Adrenal gland (tissue), 12 donors: Measurements from ENCODE around the gene PIK3R4. TPM values are rescaled to one million over a fixed set of nuclear protein-coding genes. Genes with fewer than 3 reads are reported as not detected.

Experiments used
- DNase-seq, 7 donors: peaks; one replicate each; pipeline ENCODE4 v3.0.0-alpha.2; 2019 to 2020
- H3K27ac ChIP-seq, 5 donors: fragments of 200-600 bp; sonication (generic) in 4 of 5; 1 replicate in 3 of 5; 2 replicates in 2 of 5; pipeline versions ENCODE4 v1.5.1 to v1.8.0; 2016 to 2020; ENCODE audit warnings: mild to moderate bottlenecking in 1 of 5
- H3K27me3 ChIP-seq: fragments of 200-600 bp; 2 replicates; pipeline ENCODE4 v1.8.0; 2021
- H3K36me3 ChIP-seq, 2 donors: fragments of 200-600 bp; replicated peaks in 1 of 2; 1 replicate in 1 of 2; 2 replicates in 1 of 2; pipeline versions ENCODE4 v1.5.1 to v1.8.0; 2018 to 2022
- H3K4me1 ChIP-seq, 2 donors: fragments of 200-600 bp; replicated peaks in 1 of 2; 1 replicate in 1 of 2; 2 replicates in 1 of 2; pipeline versions ENCODE4 v1.5.1 to v1.8.0; 2018 to 2021
- H3K4me3 ChIP-seq, 4 donors: fragments of 200-600 bp; sonication (generic) in 3 of 4; one replicate each; pipeline ENCODE4 v1.5.1; 2016 to 2018
- H3K9me3 ChIP-seq, 3 donors: fragments of 200-600 bp; sonication (generic) in 1 of 3; replicated peaks in 1 of 3; 1 replicate in 2 of 3; 2 replicates in 1 of 3; pipeline versions ENCODE4 v1.5.1 to v1.8.0; 2016 to 2021
- CTCF ChIP-seq, 6 experiments: fragments of 450-650 bp in 4 of 6; fragments of 200-600 bp in 2 of 6; sonication (generic) in 1 of 6; IDR thresholded peaks; 1 replicate in 5 of 6; 2 replicates in 1 of 6; pipeline versions ENCODE4 v1.5.1 to v1.8.0; 2016 to 2021; ENCODE audit warnings: antibody characterized with exemption in 6 of 6, mild to moderate bottlenecking in 2 of 6, moderate library complexity in 1 of 6
- POLR2A ChIP-seq, 2 donors: fragments of 450-650 bp; IDR thresholded peaks; one replicate each; pipeline ENCODE4 v1.6.1; 2017; ENCODE audit warnings: antibody characterized with exemption in 2 of 2, mild to moderate bottlenecking in 2 of 2, moderate library complexity in 1 of 2
- WGBS, 4 donors: extraction: QIAGEN DNeasy Blood & Tissue Kit in 2 of 4; methylation state at CpG; one replicate each; pipeline versions ENCODE4 v1.1.5 to v1.1.7; 2013 to 2017; 5-methylcytosine and 5-hydroxymethylcytosine counted together
- intact Hi-C, 2 donors: fragments of 100-400 bp; cut with DNase I; formaldehyde crosslinking; loops; one replicate each; pipeline versions ENCODE4 v1.14.1 to v1.15.0; 2022 to 2023
- polyA plus RNA-seq, 3 donors: library from polyadenylated mRNA; stranded (reverse); fragments of 200-250 nt in 2 of 3; fragments of 350-450 nt in 1 of 3; fragmentation: Illumina TruSeq in 1 of 3; extraction: RNeasy Lipid Tissue Mini Kit (QIAGEN cat#74804) in 1 of 3; gene quantifications; one replicate each; pipeline ENCODE4 v1.2.3, GENCODE V29; 2013 to 2014
- total RNA-seq, 9 donors: library from RNA; depleted of rRNA in 4 of 9; stranded (reverse); fragments of >200 nt in 4 of 9; fragments of 120-200 nt in 1 of 9; fragmentation: NEBNext Ultra II Directional in 1 of 9; extraction: Animal tissue kit (Norgen Biotek cat#: 25700) in 1 of 9; gene quantifications; one replicate each; pipeline versions ENCODE4 v1.1.0 to v1.2.4, GENCODE V29; 2013 to 2023
- donor health status: healthy with polysubstance abuse.
- donor health status: Bipolar disorder and iron deficiency.
- donor health status: DM: yes; HTN: yes; CAD: no.
- donor health status: DM: no; HTN: no; CAD: no.
- donor health status: DM: no; HTN: no; CAD: no.
- donor health status: DM: yes; HTN: yes; CAD: no.

PIK3R4 gene
- total and polyA plus RNA-seq, 12 donors, result 25.2 to 66.4 (median 29.6) TPM

- Histone ChIP-seq H3K4me1 (peaks cover 0 to 4% of the 10 kb centered on the region in 2 donors), H3K27ac (no peak overlapping the region), H3K36me3 (no peaks in the 10 kb centered on the region), H3K27me3 (peaks cover 4% of the 10 kb centered on the region), H3K4me3 (no peak overlapping the region), H3K9me3 (no peaks in the 10 kb centered on the region)
- intact Hi-C loops, result no loop called here
- DNase-seq, result no peak
- TF ChIP-seq CTCF (IDR thresholded peaks at IDR 0.05) (no peak), POLR2A (IDR thresholded peaks at IDR 0.05) (no peak)
- WGBS, 4 donors, result 84 to 90% (median 87%) methylated on average over 2 of the region's 2 CpGs
Measured at GRCh38 chr3:130640027-130640426, 106.6 kb downstream of the PIK3R4 start.

GRCh38 chr3:130636480-130637234 lies 110.0 kb downstream of the PIK3R4 start:
- Histone ChIP-seq H3K4me3 (no peak overlapping the region), H3K27ac (no peak overlapping the region), H3K36me3 (no peaks in the 10 kb centered on the region), H3K27me3 (peaks cover 4% of the 10 kb centered on the region), H3K9me3 (no peaks in the 10 kb centered on the region), H3K4me1 (no peaks in the 10 kb centered on the region)
- no peak for TF ChIP-seq POLR2A (IDR thresholded peaks at IDR 0.05)
- TF ChIP-seq CTCF (IDR thresholded peaks at IDR 0.05), result no peak
- 65 to 74% (median 72%) methylated on average over 1 of the region's 1 CpG for WGBS, 4 donors
- DNase-seq, result no peak
- intact Hi-C loops, result no loop called here

GRCh38 chr3:130635978-130636377 lies 110.7 kb downstream of the PIK3R4 start:
- Histone ChIP-seq H3K4me1 (no peaks in the 10 kb centered on the region), H3K27ac (no peak overlapping the region), H3K9me3 (no peaks in the 10 kb centered on the region), H3K27me3 (peaks cover 4% of the 10 kb centered on the region), H3K4me3 (no peak overlapping the region), H3K36me3 (no peaks in the 10 kb centered on the region)
- intact Hi-C loops, result no loop called here
- no peak for DNase-seq
- no peak for TF ChIP-seq POLR2A (IDR thresholded peaks at IDR 0.05)
- TF ChIP-seq CTCF (IDR thresholded peaks at IDR 0.05), result no peak

- H3K4me1 ChIP-seq, result no peaks in the 10 kb centered on the region
- no peak for DNase-seq
- no peaks in the 10 kb centered on the region for H3K9me3 ChIP-seq
- intact Hi-C loops, result no loop called here
- H3K4me3 ChIP-seq, result no peak overlapping the region
- no peaks in the 10 kb centered on the region for H3K36me3 ChIP-seq
- no peak for TF ChIP-seq CTCF (IDR thresholded peaks at IDR 0.05)
- TF ChIP-seq POLR2A (IDR thresholded peaks at IDR 0.05), result no peak
- H3K27me3 ChIP-seq, result peaks cover 4% of the 10 kb centered on the region
- no peak overlapping the region for H3K27ac ChIP-seq
- 74 to 88% (median 84%) methylated on average over 2 of the region's 2 CpGs for WGBS, 4 donors
Measured at GRCh38 chr3:130635285-130635684, 111.3 kb downstream of the PIK3R4 start.

Other genes with a start within 250 kb of the PIK3R4 start
- gene COL6A6, start 229.7 kb downstream of the PIK3R4 start, total RNA-seq, result under 1 TPM; under 0.01 to 0.94 (median 0.11) TPM
- under 1 TPM; 0.11 to 0.17 (median 0.16) TPM for gene COL6A6, start 229.7 kb downstream of the PIK3R4 start, polyA plus RNA-seq
- 10 to 100 TPM; 39.7 to 78.6 (median 57.5) TPM for gene ATP2C1, start 147.3 kb upstream of the PIK3R4 start, total RNA-seq
- 10 to 100 TPM; 26.7 to 71.0 (median 27.6) TPM for gene ATP2C1, start 147.3 kb upstream of the PIK3R4 start, polyA plus RNA-seq